Embryonic facial prominence (tissue), 1 donor: ENCODE measurements around the gene ESR1.
"Not testable (repeated sequence)": the region's sequence is repeated elsewhere in the genome, so short reads cannot be mapped to it uniquely, and the experiment has no call there.

ENCODE experiments used
- DNase-seq: peaks from one replicate; pipeline ENCODE4 v3.0.0-alpha.2; 2016; ENCODE audit errors: extremely low spot score

ESR1 gene

DNA sequence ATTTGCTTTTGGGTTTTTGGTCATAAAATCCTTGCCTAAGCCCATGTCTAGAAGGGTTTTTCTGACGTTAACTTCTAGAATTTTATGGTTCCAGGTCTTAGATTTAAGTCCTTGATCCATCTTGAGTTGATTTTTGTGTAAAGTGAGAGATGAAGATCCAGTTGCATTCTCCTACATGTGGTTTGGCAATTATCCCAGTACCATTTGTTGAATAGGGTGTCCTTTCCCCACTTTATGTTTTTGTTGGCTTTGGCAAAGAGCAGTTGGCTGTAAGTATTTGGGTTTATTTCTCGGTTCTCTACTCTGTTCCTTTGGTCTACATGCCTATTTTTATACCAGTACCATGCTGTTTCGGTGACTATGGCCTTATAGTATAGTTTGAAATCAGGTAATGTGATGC is 86.9 kb downstream of the ESR1 start:
- DNase-seq, result not testable (repeated sequence)

DNA sequence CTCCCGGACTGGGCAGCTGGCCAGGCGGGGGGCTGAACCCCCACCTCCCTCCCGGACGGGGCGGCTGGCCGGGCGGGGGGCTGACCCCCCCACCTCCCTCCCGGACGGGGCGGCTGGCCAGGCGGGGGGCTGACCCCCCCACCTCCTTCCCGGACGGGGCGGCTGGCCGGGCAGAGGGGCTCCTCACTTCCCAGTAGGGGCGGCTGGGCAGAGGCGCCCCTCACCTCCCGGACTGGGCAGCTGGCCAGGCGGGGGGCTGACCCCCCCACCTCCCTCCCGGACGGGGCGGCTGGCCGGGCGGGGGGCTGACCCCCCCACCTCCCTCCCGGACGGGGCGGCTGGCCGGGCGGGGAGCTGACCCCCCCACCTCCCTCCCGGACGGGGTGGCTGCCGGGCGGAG is 91.7 kb downstream of the ESR1 start:
- not testable (repeated sequence) for DNase-seq

DNA sequence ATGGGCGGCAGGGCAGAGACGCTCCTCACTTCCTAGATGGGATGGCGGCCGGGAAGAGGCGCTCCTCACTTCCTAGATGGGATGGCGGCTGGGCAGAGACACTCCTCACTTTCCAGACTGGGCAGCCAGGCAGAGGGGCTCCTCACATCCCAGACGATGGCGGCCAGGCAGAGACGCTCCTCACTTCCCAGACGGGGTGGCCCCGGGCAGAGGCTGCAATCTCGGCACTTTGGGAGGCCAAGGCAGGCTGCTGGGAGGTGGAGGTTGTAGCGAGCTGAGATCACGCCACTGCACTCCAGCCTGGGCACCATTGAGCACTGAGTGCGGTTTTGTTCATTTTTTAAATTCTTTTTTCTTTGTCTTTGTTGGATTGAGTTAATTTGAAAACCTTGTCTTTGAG is 92.3 kb downstream of the ESR1 start:
- DNase-seq, result not testable (repeated sequence)

DNA sequence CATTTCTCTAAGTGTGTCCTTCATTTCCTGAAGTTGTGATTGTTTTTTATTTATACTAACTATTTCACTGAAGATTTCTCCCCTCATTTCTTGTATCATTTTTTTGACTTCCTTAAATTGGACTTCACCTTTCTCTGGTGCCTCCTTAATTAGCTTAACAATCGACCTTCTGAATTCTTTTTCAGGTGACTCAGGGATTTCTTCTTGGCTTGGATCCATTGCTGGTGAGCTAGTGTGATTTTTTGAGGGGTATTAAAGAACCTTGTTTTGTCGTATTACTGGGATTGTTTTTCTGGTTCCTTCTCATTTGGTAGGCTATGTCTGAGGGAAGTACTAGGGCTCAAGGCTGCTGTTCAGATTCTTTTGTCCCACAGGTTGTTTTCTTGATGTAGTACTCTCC is 92.8 kb downstream of the ESR1 start:
- no peak for DNase-seq

DNA sequence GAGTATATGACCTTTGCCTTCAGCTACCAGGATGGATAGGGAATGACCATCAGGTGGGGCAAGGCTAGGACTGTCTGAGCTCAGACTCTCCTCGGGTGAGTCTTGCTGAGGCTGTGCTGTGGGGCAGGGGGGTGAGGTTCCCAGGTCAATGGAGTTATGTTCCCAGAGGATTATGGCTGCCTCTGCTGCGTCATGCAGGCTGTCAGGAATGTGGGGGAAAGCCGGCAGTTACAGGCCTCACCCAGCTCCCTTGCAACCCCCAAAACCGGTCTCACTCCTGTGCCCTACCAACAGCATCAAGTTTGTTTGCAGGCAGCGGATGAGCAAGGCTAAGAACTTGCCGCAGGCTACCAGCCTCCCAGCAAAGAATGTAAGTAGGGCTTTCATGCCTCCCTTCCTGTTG is 93.5 kb downstream of the ESR1 start:
- no peak for DNase-seq

DNA sequence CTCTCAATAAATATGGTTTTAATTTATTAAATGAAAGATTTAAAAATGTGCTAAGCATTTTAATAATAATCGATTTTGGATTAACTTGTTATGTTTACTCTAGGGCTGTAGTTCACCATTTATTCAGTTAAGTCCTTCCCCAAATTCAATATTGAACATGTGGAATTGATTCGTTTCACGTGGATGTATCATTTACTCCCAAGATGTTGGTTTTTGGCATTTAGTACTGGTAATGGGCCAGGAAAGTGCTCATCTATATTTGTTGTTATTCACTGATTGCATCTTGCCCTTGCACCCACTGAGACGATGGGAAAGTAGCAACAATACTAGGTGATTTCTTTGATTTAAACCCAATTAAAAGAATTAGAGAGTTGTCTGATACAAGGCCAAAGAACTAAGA is 97.1 kb downstream of the ESR1 start:
- DNase-seq, result no peak

DNA sequence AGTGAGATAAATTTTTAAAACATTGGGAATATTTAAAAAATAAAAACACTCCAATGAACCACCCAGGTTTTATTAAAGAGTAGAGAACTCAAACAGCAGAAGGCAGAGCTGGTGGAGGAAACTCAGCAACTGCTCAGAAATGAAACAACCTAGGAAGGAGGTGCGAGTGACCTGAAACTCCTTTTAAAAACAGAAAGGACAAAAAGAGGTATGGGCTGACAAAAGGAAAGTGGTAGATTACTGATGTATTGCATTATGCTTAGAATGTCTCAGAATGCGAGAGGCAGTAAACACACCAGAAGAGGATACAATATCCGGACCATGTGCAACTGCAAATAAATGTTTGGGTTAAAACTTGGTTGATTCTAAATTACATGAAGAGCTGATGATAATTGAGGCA is 97.6 kb downstream of the ESR1 start:
- DNase-seq, result no peak

DNA sequence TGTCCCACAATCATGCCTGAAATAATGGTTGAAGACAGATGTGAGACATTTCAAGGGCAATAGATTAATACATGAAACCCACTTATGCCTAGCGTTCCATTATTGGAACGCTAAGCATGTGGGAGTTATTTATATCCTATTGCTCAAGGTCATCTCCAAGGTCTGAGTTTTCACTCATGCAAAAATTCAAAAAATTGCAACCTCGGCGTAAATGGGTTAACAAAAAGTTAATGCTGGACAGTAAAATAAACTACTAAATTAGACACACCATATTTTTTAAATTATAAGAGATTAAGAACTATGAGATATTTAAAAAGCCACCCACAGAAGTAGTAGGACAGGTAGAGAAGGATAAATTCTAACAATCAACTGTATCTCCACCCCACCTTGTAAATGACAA is 98.4 kb downstream of the ESR1 start:
- DNase-seq, result no peak

DNA sequence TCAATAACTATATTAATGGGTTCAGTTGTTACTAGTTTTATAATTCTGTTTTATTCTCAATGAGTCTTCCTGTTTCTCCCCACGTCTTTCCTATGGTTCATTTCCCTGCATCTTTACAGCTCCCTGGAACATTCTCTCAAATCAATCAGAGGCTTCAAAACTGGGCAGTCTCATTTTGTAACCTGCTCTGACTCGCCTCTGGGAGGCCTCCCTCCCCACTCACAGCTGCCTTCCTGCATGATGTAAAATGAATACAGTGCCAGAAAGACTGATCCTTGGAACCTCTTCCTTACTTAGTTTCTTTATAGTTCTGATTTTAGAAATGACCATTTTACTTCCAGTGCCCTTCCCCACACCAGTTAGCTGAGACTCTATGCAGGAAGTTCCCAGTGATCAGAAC is 103.9 kb downstream of the ESR1 start:
- no peak for DNase-seq

DNA sequence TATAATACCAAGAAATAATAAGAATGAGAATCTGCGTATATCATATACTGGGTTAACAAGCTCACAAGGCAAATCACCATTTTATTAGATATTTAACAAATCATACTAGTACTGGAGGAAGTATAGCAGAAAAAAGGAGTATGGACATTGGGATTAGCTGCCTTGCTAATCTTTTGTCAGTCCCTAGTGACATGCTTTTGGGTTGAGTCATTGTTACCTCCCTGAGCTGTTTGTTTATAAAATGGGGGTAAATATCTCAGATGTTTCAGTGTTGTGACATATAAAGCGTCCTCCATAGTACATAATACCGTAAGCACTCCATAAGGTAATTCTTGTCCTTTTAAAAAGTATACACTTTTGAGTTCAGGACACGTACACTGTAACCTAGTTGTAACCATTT is 107.0 kb downstream of the ESR1 start:
- no peak for DNase-seq

DNA sequence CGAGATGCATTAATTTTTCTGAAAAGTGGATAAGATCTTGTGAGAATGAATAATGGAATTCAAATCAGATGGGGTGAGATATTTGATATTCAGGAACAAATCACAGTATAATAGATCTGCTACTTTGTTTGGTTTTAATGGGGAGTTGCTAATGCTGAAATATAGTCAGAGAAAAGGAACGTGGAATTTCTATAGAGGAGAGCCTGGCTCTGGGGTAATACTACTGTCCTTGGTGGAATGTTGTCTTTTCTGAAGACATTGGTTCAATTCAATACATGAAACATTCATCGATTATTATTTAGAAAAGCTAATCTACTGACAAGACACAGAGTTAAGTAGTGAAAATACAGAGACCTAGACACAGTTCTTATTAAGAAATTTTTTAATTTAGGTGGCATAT is 108.6 kb downstream of the ESR1 start:
- DNase-seq, result no peak

DNA sequence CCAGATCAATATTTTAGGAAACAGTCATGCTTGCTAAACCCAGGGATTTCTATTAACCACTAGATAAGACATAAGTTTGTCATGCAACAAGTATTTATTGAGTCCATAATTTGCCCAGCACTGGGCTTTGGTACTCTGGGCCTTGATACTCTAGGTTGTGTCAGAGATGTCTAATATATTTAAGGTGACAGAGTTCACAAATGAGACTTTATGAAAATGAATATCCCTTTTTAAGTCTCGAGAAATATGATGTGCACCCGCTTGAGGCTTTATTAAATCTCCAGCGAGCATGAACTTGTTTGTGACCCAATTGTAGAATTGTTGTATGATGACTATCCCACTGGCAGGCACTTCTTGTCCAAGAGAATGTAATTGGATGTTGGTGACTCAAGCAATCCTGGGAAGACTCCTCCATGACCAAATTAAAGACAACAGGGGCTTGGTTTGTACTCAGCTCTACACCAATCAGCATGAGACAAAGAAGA is 109.2 kb downstream of the ESR1 start:
- DNase-seq, result no peak

DNA sequence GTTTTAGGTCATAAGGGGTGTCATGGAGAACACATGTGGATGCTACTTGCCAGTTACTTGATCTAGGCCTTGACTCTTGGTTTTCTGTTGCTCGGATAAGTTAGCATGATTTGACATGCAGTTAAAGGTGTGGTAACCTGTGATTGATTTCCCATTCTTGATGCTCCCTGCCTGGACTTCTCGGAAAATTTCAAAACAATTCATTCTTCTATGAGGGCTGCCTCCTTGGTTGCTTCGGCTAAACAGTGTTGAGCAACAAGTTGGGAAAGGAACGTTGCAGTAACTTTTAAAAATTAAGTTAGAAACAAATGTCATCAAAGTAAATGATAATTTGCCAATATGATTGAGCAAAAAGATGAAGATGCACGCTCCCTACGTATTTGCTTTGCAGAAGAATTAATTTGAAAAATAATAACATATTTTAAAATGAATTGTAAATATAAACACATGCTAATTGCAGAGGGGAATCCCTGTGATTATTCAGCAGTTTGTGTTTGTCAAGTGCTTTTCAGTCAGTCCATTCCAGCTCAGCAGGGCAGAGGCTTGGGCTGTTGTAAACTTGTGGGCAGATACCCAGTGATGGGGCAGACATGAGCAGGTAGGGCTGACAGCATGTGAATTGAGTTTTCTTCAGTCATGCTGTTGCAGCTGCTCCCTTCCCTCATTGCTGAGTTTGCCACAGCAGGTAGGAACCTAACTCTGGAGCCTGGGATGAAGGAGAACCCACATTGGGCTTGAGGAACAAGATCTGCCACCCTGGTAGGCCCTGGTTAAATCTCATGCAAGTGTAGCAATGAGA is 110.2 kb downstream of the ESR1 start:
- no peak for DNase-seq

DNA sequence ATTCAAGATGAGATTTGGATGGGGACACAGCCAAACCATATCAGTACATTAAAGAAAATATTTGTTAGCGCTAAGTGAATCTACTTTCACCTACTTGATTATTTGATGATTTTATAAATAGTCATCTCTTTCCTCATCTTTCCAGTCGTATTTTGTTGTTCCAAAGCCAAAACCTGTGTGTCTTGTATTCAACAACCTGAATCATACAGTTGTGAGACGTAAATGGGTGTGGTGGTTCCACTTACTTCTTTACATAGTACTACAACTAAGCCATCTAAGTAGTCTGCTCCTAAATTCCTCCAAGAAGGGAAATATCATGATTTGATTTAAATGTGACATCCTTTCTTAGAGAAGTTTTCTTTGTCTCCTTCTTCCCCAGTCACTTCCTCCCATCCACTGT is 132.8 kb downstream of the ESR1 start:
- no peak for DNase-seq

DNA sequence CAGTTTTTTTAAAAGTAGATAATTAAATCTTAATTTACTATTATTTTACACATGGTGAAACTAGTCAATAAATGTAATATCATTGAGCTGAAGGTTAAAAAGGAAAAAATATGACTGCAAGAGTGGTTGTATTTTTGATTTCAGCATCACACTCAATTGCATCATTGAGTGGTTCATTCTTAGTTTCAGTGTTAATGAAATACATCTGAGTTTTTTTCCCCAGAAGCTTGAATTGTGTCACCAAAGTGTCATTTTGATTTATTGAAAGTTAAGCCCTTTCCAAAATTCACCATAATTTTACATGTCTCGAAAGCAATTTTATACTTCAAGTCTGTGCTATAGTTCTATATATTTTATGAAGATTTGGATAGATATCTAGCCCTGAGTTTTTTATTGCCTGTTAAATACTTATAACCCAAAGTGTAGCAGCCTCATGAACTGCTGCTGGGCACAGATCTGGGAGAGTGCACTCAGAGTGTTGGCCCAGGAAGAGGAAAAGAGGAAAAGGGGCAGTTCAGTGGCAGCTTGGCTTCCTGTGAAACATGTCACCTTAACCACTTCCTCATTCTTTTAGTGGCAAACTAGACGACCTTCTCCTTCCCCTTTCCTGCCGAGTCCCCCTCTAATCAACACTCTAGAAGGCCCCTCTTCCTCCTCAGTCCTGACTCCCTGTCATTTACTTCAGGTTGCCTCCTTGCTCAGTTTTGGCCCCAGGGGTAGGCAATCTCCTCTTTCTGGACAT is 140.7 kb downstream of the ESR1 start:
- DNase-seq, result no peak

DNA sequence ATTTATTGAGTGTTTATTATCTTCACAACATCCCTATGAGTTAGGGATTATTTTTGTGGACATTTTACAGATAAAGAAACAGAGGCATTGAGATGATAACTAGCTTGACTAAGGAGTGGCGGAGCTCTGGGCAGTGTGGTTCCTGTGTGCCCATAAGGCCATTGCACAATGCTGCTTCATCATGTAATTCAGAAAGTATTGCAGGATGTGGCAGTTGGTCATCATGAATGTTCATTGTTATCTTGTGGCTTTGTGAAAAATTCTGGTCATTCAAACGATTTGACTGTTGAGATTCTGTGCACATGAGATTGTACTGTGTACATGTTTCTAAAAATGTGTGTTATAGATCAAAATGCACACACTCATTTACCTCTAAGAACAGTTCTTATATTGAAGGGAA is 150.8 kb downstream of the ESR1 start:
- no peak for DNase-seq

DNA sequence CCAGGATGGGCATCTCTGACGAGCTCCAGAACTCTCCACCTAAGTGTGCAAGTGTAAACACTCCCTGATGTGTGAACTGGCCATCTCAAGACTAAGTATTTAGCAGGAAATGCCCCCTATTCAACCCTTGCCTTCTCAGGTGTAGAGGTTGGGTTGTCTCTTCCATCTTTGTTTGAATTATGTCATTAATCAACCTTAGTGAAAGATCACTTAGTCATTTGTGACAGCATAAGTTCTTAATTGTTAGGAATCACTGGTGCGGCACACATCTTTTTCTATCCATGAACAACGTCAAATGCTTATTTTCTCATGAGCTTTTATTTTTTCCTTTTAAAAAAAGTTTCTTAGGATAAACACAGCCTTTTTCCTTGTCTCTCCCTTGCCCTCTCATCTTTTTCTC is 151.6 kb downstream of the ESR1 start:
- no peak for DNase-seq

DNA sequence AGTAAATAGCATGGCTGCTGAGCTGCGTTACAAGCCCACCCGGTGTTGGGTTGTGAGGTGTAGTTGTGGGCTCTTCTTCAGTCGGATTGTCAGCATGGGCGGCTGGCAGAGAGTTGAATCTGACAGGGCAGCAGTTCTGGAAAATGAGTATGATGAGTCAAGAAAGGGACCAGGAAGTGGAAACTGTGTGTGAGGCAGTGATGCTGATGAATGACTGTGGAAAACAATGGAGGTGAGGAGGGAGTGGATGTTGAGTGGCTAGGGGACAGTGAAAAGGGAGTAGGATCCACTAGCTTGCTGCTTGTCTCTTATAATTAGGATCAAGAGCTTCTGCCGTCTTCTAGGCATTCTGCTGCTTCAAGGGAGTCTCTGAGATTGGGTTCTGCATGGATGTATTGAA is 154.3 kb downstream of the ESR1 start:
- no peak for DNase-seq

DNA sequence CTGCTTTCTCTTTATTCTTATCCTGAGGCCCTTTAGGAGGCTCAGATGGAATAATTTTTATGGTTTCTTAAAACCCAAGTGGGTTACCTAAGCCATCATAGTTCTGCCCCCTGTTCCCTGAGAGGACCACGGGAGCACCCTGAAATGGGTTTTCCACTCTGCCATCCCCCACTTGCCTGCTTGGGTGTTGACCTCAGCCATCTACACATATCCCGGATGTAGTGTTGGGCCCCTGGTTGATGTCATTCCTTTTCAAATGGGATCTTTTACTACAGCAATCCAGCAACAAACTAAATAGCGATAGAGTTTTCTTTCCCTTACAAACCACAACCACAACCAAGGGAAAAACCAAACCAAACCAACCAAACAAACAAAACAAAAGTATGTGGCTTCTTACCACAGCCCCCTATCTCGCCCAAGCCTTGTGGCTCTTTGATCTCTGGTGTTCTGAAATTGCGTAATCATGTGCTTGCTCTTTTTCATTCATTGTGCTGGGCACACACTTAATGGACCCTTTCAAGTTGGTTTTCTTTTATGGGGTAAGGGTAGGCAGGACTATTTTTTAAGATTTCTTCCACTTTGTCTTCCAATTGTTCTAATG is 154.9 kb downstream of the ESR1 start:
- DNase-seq, result no peak

DNA sequence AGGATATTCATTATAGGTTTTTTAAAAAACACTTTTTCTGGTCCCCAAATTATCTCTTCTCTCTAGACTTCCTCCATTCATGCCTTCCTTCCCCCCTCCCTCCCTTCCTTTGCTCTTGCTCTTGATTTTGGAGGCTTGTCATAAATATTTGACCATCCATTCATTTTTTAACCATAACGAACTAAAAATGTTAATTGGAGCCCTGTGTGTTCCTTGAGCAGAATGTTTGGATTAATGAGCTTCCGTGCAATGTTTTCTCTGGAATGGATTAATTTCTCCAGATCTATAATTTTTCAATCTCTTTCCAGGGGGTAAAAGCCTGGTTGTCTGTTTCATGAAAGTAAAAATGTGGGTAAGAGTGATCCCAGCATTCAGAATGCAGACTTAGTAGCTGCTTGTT is 155.5 kb downstream of the ESR1 start:
- DNase-seq, result no peak

DNA sequence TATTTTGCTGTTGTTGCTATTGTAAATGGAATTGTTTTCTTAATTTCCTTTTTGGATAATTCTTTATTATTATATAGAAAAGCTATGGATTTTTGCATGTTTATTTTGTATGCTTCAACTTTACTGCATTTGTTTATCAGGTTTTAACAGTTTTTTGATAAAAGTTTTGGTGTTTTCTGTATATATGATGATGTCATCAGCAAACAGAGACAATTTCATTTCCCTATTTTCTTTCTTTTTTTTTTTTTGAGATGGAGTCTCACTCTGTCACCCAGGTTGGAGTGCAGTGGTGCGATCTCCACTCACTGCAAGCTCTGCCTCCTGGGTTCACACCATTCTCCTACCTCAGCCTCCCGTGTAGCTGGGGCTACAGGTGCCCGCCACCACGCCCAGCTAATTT is 156.9 kb downstream of the ESR1 start:
- DNase-seq, result not testable (repeated sequence)

DNA sequence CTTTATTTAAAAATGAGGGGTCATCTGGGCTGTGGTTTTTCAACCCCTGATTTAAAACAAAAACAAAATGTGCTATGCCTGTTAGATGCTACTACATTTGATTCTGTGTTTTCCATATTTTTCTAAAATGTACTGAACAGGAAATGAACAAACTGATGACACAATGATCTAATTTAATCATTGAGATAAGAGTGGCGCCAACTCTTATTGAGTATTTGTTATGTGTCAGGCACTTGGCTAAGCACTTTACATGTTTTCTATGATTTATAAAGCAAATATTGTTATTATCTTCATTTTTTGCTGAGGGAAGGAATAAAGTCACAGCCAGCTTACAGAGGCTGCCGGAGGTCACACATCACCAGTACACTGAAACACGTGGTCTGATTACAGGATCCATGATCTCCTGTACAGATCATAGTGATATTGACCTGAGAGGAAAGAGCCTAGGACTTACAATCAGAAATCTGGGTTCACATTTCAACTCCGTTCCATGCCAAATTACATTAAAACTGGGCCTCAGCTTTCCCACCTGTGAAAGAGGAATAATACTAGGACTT is 166.7 kb downstream of the ESR1 start:
- DNase-seq, result no peak

DNA sequence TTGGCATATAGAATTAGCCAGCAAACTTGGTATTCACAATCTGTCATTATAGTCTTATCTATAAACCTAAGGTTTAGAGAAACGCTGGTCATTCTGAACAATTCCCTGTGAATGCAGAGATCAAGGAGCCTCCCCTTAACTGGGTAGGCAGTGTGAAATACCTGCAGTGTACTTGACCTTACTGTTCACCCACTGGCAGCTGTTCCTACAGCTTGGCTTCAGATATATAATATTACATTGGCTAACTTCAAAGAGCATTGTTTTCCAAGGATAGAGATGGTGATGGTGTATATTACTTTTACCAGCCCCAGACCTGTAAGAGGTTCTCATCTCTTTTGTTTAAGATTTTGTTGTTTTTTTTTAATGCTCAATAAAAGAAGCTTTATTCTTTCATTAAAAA is 168.3 kb downstream of the ESR1 start:
- DNase-seq, result no peak
